ENCODE measurements around the gene KIF5B. TPM values are rescaled to one million over a fixed set of nuclear protein-coding genes. Genes with fewer than 3 reads are reported as not detected.

KIF5B gene
- total RNA-seq, 4 donors from 2014 or later = 253 to 317 (median 298) TPM

GRCh38 chr10:31978156-31978483 lies 78.1 kb downstream of the KIF5B start:
- TF ChIP-seq, protein P1, sequence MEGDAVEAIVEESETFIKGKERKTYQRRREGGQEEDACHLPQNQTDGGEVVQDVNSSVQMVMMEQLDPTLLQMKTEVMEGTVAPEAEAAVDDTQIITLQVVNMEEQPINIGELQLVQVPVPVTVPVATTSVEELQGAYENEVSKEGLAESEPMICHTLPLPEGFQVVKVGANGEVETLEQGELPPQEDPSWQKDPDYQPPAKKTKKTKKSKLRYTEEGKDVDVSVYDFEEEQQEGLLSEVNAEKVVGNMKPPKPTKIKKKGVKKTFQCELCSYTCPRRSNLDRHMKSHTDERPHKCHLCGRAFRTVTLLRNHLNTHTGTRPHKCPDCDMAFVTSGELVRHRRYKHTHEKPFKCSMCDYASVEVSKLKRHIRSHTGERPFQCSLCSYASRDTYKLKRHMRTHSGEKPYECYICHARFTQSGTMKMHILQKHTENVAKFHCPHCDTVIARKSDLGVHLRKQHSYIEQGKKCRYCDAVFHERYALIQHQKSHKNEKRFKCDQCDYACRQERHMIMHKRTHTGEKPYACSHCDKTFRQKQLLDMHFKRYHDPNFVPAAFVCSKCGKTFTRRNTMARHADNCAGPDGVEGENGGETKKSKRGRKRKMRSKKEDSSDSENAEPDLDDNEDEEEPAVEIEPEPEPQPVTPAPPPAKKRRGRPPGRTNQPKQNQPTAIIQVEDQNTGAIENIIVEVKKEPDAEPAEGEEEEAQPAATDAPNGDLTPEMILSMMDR (IDR thresholded peaks at IDR 0.05) = no peak
- TF ChIP-seq POLR2AphosphoS5 (IDR thresholded peaks at IDR 0.05) = no peak
- no peak for TF ChIP-seq EP300 (IDR thresholded peaks at IDR 0.05)
- TF ChIP-seq POLR2A (IDR thresholded peaks at IDR 0.05; ENCODE audit: low read depth) = no peak
- H3K27ac ChIP-seq (replicated peaks in 1 of 4) = no peak overlapping the region
- H3K4me3 ChIP-seq = no peak overlapping the region
- no peaks in the 10 kb centered on the region for H3K27me3 ChIP-seq
- no peaks in the 10 kb centered on the region for H3K9me3 ChIP-seq
- intact Hi-C loops (cut with DNase I) = no loop called here
- peaks cover 0 to 3% (median 0%) of the 10 kb centered on the region in 4 donors for H3K4me1 ChIP-seq
- H3K36me3 ChIP-seq = no peaks in the 10 kb centered on the region
- DNase-seq (ENCODE audit: extremely low spot score) = no peak
- WGBS = 77% methylated on average over 2 of the region's 2 CpGs

- Histone ChIP-seq H3K36me3 (no peaks in the 10 kb centered on the region), H3K27ac (replicated peaks in 1 of 4) (no peak overlapping the region), H3K4me3 (no peak overlapping the region), H3K9me3 (no peaks in the 10 kb centered on the region), H3K4me1 (peaks cover 0 to 3% (median 0%) of the 10 kb centered on the region in 4 donors), H3K27me3 (no peaks in the 10 kb centered on the region)
- TF ChIP-seq POLR2A (IDR thresholded peaks at IDR 0.05; ENCODE audit: low read depth) (no peak), POLR2AphosphoS5 (IDR thresholded peaks at IDR 0.05) (no peak), EP300 (IDR thresholded peaks at IDR 0.05) (no peak)
- TF ChIP-seq, protein P1 (IDR thresholded peaks at IDR 0.05) = no peak
- DNase-seq (ENCODE audit: extremely low spot score) = no peak
- WGBS = 69% methylated on average over 5 of the region's 5 CpGs
- intact Hi-C loops (cut with DNase I) = no loop called here
These were observed 78.6 kb downstream of the KIF5B start for GRCh38 chr10:31977440-31978155.

GRCh38 chr10:31975157-31975765 lies 81.0 kb downstream of the KIF5B start:
- Histone ChIP-seq H3K27me3 (no peaks in the 10 kb centered on the region), H3K4me1 (peaks cover 0 to 3% (median 0%) of the 10 kb centered on the region in 4 donors), H3K27ac (replicated peaks in 1 of 4) (no peak overlapping the region), H3K9me3 (no peaks in the 10 kb centered on the region), H3K4me3 (no peak overlapping the region), H3K36me3 (no peaks in the 10 kb centered on the region)
- WGBS = 100% methylated on average over 6 of the region's 6 CpGs
- no peak for DNase-seq (ENCODE audit: extremely low spot score)
- TF ChIP-seq POLR2AphosphoS5 (IDR thresholded peaks at IDR 0.05) (no peak), EP300 (IDR thresholded peaks at IDR 0.05) (no peak), POLR2A (IDR thresholded peaks at IDR 0.05; ENCODE audit: low read depth) (no peak)
- TF ChIP-seq, protein P1 (IDR thresholded peaks at IDR 0.05) = no peak
- intact Hi-C loops (cut with DNase I) = no loop called here

DNA sequence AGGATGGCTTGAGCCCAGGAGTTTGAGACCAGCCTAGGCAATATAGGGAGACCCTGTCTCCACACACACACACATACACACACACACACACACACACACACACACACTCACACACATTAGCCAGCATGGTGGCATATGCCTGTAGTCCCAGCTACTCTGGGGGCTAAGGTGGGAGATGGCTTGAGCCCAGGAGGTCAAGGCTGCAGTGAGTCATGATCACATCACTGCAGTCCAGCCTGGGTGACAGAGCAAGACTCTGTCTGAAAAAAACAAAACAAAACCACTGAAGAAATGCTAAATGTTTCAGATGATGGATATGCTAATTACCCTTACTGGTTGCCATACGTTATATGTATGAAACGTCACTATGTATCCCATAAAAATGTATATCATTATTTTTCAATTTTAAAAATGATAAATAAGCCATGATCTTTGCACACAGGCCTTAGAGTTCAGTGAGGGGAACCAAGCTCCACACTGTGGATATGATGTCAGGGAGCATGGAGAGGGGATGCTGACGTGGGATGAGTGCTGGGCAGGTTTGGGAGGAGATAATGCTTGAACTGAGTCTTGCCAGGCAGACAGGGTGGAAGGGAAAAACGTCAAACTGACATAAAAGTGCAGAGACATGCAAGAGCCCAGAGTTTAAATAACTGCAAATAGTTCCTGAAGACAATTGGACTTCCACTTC lies 81.6 kb downstream of the KIF5B start:
- no peaks in the 10 kb centered on the region for H3K9me3 ChIP-seq
- 86% methylated on average over 4 of the region's 4 CpGs for WGBS
- H3K4me1 ChIP-seq = peaks cover 0 to 3% (median 0%) of the 10 kb centered on the region in 4 donors
- intact Hi-C loops (cut with DNase I) = no loop called here
- no peak overlapping the region for H3K4me3 ChIP-seq
- no peaks in the 10 kb centered on the region for H3K27me3 ChIP-seq
- H3K27ac ChIP-seq (replicated peaks in 1 of 4) = no peak overlapping the region
- TF ChIP-seq, protein P1 (IDR thresholded peaks at IDR 0.05) = no peak
- TF ChIP-seq POLR2A (IDR thresholded peaks at IDR 0.05; ENCODE audit: low read depth) = no peak
- TF ChIP-seq POLR2AphosphoS5 (IDR thresholded peaks at IDR 0.05) = no peak
- no peak for TF ChIP-seq EP300 (IDR thresholded peaks at IDR 0.05)
- no peaks in the 10 kb centered on the region for H3K36me3 ChIP-seq
- DNase-seq (ENCODE audit: extremely low spot score) = no peak

Measured in esophagus muscularis mucosa (tissue), 4 donors.